T-helper 2 cell treated with Interferon-gamma antibody and Interleukin-4, amounts not matched to agents 5 μg/mL and 100 μg/mL, for 36 hours (primary cell): ENCODE data around the gene PGAP6.

Experiments used
- DNase-seq: peaks from one replicate; pipeline ENCODE4 v3.0.0; 2021; ENCODE audit warnings: low spot score
- H3K27ac Mint-ChIP-seq: one replicate; pipeline ENCODE4 v1.8.0; 2021; ENCODE audit warnings: mild to moderate bottlenecking, mixed read lengths
- H3K27me3 Mint-ChIP-seq: one replicate; pipeline ENCODE4 v1.8.0; 2021; ENCODE audit warnings: low read depth, mixed read lengths
- H3K36me3 Mint-ChIP-seq: one replicate; pipeline ENCODE4 v1.8.0; 2021; ENCODE audit warnings: low read depth, mixed read lengths
- H3K4me1 Mint-ChIP-seq: one replicate; pipeline ENCODE4 v1.8.0; 2021; ENCODE audit warnings: low read depth, mixed read lengths
- H3K4me3 Mint-ChIP-seq: one replicate; pipeline ENCODE4 v1.8.0; 2022; ENCODE audit warnings: mild to moderate bottlenecking, moderate library complexity, mixed read lengths
- H3K9me3 Mint-ChIP-seq: one replicate; pipeline ENCODE4 v1.8.0; 2021; ENCODE audit warnings: mixed read lengths

PGAP6 gene

DNA sequence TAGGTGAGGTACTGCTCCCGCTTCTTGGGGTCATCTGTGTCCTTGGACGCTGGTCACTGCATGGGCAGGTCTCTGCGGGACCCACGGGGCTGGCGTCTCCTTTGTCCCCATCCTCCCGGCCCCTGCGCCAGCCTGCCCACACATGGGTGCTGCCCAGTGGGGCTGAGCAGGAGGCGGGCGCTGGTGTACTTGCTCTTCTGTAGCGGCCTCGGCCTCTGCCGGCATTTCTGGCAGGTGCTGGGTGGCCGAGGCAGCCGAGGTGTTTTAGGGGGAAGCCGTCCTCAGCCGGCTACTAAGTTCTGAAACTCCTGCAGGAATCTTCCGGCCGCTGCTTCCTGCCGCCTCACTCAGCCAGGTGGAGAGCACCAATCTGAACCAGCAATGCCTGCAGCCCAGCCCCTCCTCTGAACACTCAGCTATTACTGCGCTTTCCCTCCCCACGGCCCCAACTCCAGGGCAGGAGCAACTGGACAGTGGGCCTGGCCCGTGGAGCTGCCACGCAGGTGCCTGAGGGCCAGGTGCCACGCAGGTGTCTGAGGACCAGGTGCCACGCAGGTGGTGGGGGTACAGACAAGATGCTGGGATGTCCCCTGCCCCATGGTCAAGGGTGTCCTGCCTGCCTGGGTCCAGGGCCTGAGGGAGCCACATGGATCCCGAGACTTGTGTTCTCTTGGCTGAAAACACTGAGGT lies 29.9 kb upstream of the PGAP6 start:
- no peaks in the 10 kb centered on the region for H3K27me3 Mint-ChIP-seq
- no peak overlapping the region for H3K27ac Mint-ChIP-seq
- H3K36me3 Mint-ChIP-seq, result no peaks in the 10 kb centered on the region
- no peaks in the 10 kb centered on the region for H3K9me3 Mint-ChIP-seq
- DNase-seq, result no peak
- H3K4me1 Mint-ChIP-seq, result no peaks in the 10 kb centered on the region
- H3K4me3 Mint-ChIP-seq, result no peak overlapping the region

GRCh38 chr16:410516-411178 lies 28.9 kb upstream of the PGAP6 start:
- Mint-ChIP-seq H3K4me1 (no peaks in the 10 kb centered on the region), H3K9me3 (no peaks in the 10 kb centered on the region), H3K4me3 (no peak overlapping the region), H3K27me3 (no peaks in the 10 kb centered on the region), H3K27ac (no peak overlapping the region), H3K36me3 (no peaks in the 10 kb centered on the region)
- no peak for DNase-seq

- Mint-ChIP-seq H3K27ac (no peak overlapping the region), H3K4me1 (no peaks in the 10 kb centered on the region), H3K36me3 (no peaks in the 10 kb centered on the region), H3K27me3 (no peaks in the 10 kb centered on the region), H3K4me3 (no peak overlapping the region), H3K9me3 (no peaks in the 10 kb centered on the region)
- DNase-seq, result no peak
These were observed 25.5 kb upstream of the PGAP6 start for GRCh38 chr16:407253-407652.

DNA sequence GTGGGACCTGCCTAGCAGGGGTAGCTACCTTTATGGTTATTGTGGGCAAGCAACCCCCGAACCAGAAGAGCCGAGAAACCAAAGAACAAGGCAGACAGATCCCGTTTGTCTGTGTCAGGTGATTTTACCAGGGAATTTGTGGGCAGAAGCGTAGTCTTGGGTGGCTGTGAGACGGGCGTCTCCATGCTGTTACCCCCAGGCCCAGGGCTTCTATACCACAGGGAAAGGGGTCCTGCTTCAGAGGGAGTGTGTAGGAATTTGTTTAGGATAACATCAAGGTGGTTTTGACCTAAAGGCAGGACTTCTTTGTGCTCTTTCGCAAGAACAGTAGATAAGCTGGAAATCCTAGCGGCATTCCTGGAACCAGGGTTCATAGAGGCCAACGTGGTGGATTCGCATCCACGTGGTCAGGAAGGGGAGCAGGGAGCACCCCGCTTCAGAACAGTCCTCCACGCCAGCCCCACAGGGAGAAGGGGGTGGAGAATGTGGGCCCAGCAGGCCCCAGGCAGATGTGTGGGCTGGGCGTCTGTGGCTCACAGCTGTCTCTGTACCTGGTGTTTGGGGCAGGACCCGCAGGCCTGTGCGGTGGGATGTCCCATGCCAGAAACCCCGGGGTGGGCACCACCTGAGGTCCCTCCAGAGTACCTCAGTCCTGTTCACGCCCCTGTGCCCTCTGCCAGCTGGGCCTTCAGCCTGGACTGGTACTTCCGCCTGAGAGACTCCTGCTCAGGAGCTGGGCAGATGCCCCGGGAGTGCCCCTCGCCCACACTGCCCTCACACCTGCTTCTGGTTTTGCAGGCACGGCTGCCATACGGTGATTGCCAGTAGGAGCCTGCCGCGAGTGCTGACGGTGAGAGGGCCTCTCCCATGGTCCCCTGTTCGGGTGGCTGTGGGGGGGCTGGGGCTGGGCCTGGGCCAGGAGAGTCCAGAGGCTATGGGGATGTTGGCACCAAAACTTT lies 24.0 kb upstream of the PGAP6 start:
- H3K9me3 Mint-ChIP-seq, result no peaks in the 10 kb centered on the region
- H3K27ac Mint-ChIP-seq, result no peak overlapping the region

DNA sequence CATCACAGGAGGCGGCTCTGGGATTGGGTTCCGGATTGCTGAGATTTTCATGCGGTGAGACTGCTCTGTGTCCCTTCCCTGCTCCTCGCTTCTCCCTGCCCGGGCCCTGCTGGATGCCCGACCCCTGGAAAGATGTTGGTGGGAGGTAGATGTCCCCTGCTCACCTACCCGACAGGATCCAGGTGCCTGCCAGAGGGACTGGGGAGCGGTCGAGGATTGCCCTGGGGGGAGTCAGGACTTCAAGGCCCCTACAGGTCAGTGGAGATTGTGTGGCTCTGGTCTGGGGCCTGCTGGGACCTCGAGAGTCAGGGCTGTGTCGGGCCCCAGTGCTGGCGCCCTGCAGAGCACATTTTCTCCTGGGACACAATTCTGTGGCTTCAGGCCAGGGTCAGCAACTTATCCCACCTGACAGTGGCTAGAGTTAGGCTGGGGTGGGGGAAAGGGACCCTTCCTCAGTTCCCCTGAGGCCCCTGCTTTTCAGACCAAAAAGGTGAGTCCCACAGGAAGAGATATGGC lies 23.3 kb upstream of the PGAP6 start:
- Mint-ChIP-seq H3K27ac (no peak overlapping the region), H3K27me3 (no peaks in the 10 kb centered on the region), H3K9me3 (no peaks in the 10 kb centered on the region), H3K4me3 (no peak overlapping the region), H3K4me1 (peaks cover 6% of the 10 kb centered on the region), H3K36me3 (peaks cover 1% of the 10 kb centered on the region)
- DNase-seq, result no peak

More for the DNA sequence above, 24.0 kb upstream of the PGAP6 start:
- H3K4me3 Mint-ChIP-seq, result no peak overlapping the region
- no peaks in the 10 kb centered on the region for H3K27me3 Mint-ChIP-seq
- no peaks in the 10 kb centered on the region for H3K36me3 Mint-ChIP-seq
- DNase-seq, result no peak
- no peaks in the 10 kb centered on the region for H3K4me1 Mint-ChIP-seq

DNA sequence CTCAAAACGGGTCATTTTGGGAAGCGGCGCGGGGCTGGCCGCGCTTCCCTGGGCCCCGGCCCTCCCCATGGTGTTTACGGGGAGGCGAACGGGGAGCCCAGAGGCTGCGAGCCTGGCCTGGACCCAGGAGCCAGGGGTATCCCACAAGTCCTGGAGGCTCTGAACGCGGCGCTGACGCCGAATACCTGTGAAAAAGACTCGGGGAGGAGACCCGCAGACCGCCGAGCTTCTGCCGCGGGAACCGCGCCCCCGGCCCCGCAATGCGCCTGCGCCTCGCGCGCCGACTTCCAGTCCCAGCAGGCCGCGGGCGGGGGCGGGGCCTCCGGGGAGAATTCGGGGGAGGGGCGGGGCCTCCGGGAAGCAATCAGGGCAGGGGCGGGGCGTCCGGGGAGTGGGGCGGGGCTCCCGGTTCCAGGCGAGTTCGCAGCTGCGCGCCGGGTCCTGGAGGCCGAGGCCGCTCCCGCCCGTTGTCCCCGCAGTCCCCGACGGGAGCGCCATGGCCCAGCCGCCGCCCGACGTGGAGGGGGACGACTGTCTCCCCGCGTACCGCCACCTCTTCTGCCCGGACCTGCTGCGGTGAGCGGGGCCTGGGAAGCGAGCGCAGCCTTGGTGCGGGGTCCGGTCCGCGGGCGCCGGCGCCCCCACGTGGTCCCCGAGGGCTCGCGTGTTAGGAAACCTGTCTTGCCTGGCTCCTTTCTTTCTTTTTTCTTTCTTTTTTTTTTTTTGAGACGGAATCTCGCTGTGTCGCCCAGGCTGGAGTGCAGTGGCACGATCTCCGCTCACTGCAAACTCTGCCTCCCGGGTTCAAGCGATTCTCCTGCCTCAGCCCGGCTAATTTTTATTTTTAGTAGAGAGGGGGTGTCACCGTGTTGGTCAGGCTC lies 19.9 kb upstream of the PGAP6 start, which contains the start of gene DECR2:
DECR2 (plus strand) TSS at position 418 of the 881 bp plus-strand sequence; CDS start at position 497, 79 bp downstream.
- peak within 1 kb of the TSS; percentile 86 for H3K27ac Mint-ChIP-seq
- peak; percentile 92 for DNase-seq
- H3K9me3 Mint-ChIP-seq, result no peaks in the 10 kb centered on the region
- peak within 1 kb of the TSS; percentile 87 for H3K4me3 Mint-ChIP-seq
- peaks cover 8% of the 10 kb centered on the region for H3K4me1 Mint-ChIP-seq
- H3K36me3 Mint-ChIP-seq, result peaks cover 1% of the 10 kb centered on the region
- peaks cover under 1% of the 10 kb centered on the region for H3K27me3 Mint-ChIP-seq

DNA sequence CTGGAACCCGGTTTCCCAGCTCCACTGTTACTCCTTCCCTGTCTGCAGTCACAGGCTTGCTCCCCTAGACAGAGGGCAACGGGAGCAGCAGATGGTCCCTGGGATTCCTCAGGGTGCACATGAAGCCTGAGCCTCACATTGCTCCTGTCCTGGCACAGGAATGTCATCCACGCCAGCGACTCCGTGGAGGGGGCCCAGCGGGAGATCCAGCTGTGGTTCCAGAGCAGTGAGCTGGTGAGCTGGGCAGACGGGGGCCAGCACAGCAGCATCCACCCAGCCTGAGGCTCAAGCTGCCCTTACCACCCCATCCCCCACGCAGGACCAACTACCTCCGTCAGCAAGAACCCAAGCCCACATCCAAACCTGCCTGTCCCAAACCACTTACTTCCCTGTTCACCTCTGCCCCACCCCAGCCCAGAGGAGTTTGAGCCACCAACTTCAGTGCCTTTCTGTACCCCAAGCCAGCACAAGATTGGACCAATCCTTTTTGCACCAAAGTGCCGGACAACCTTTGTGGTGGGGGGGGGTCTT lies 18.3 kb upstream of the PGAP6 start:
- H3K4me1 Mint-ChIP-seq, result peaks cover 14% of the 10 kb centered on the region
- DNase-seq, result no peak
- H3K4me3 Mint-ChIP-seq, result peak overlapping the region; percentile 87
- no peaks in the 10 kb centered on the region for H3K9me3 Mint-ChIP-seq
- H3K36me3 Mint-ChIP-seq, result peaks cover 1% of the 10 kb centered on the region
- peaks cover 10% of the 10 kb centered on the region for H3K27me3 Mint-ChIP-seq
- peak overlapping the region; percentile 6 for H3K27ac Mint-ChIP-seq

DNA sequence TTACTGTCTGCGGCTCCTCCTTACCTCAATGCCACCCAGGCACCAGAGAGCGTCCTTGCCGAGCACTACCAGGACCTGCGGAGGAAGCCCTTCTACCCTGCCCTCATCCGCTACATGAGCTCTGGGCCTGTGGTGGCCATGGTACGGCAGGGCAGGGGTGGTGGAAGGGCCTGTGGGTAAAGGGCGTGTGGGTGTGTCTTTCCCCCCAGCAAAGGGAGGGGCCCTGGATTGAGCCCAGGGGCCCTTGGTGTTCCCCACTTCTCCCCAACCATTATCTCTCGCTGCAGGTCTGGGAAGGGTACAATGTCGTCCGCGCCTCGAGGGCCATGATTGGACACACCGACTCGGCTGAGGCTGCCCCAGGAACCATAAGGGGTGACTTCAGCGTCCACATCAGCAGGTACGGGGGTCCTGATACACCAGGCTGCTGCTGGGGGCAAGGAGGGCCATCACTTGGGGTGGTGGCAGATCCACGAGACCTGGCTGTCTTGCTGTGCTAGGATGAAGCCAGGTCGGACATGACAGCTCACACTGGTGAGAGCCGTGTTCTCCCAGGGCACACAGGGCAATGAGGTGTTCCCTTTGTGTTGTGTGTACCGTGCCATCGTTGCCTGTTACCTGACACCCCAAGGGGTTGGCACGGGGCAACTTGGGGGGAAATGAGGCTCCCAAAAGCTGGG lies 17.7 kb upstream of the PGAP6 start:
- no peak for DNase-seq
- H3K4me3 Mint-ChIP-seq, result peak overlapping the region; percentile 87

DNA sequence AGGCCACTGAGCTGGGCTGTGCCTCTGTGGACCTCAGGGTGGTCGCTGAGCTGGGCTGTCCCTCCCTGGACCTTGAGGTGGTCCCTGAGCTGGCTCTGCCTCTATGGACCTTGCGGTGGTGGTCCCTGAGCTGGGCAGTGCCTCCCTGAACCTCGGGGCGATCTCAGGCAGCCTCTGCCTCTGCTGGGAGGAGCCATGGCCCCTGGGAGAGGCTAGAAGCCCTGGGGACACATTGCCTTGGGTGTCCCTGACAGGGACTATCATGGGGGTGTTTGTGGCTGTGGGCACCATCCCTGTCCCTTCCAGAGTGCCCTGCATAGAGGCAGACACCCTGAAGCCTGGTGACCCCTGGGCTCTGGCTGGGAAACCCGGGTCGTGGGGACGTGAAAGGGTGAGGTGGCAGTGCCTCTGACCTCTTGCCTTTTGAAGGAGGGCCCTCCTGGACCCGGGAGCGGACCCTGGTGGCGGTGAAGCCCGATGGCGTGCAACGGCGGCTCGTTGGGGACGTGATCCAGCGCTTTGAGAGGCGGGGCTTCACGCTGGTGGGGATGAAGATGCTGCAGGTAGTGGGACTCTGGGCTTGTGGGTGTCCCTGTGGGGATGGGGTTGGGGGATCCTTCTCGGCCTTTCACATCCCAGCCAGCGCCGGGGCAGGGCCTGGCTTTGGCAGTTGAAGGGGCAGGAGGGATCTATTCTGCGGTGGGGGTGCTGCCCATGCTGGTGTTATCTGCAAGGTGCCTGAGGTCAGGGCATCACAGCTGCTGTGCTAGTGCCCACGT lies 17.0 kb upstream of the PGAP6 start:
- no peaks in the 10 kb centered on the region for H3K9me3 Mint-ChIP-seq
- H3K27me3 Mint-ChIP-seq, result peaks cover 10% of the 10 kb centered on the region
- peak overlapping the region; percentile 75 for H3K27ac Mint-ChIP-seq
- DNase-seq, result no peak
- peaks cover 1% of the 10 kb centered on the region for H3K36me3 Mint-ChIP-seq
- peaks cover 14% of the 10 kb centered on the region for H3K4me1 Mint-ChIP-seq
- H3K4me3 Mint-ChIP-seq, result peak overlapping the region; percentile 64

More for the DNA sequence above, 17.7 kb upstream of the PGAP6 start:
- Mint-ChIP-seq H3K9me3 (no peaks in the 10 kb centered on the region), H3K27ac (no peak overlapping the region), H3K27me3 (peaks cover 10% of the 10 kb centered on the region), H3K4me1 (peaks cover 14% of the 10 kb centered on the region), H3K36me3 (peaks cover 1% of the 10 kb centered on the region)

GRCh38 chr16:397736-398332 lies 16.1 kb upstream of the PGAP6 start:
- Mint-ChIP-seq H3K4me3 (peak overlapping the region; percentile 64), H3K36me3 (peaks cover 1% of the 10 kb centered on the region), H3K4me1 (peaks cover 14% of the 10 kb centered on the region), H3K27me3 (peaks cover 10% of the 10 kb centered on the region), H3K27ac (peak overlapping the region; percentile 75), H3K9me3 (no peaks in the 10 kb centered on the region)
- no peak for DNase-seq

- Mint-ChIP-seq H3K9me3 (no peaks in the 10 kb centered on the region), H3K27me3 (peaks cover 10% of the 10 kb centered on the region), H3K36me3 (peaks cover 1% of the 10 kb centered on the region), H3K4me3 (peak within 1 kb of the TSS; percentile 86), H3K27ac (peak within 1 kb of the TSS; percentile 75), H3K4me1 (peaks cover 14% of the 10 kb centered on the region)
- no peak for DNase-seq
These were observed 15.4 kb upstream of the PGAP6 start, which contains the start of gene NME4 for GRCh38 chr16:397135-397661. Gene NME4, plus strand, starts transcription at chr16:397199. Its CDS starts 24 bp downstream, at chr16:397223.
